GM11168 (cell line): ENCODE measurements around the gene SEMA6A.

Source experiments
- in situ Hi-C: fragments of 300-500 bp; cut with MboI; formaldehyde crosslinking; loops from one replicate; pipeline ENCODE4 v1.12.0; 2022; ENCODE audit warnings: low sequenced_read_pairs; ENCODE audit not compliant: unreplicated experiment

Gene SEMA6A

DNA sequence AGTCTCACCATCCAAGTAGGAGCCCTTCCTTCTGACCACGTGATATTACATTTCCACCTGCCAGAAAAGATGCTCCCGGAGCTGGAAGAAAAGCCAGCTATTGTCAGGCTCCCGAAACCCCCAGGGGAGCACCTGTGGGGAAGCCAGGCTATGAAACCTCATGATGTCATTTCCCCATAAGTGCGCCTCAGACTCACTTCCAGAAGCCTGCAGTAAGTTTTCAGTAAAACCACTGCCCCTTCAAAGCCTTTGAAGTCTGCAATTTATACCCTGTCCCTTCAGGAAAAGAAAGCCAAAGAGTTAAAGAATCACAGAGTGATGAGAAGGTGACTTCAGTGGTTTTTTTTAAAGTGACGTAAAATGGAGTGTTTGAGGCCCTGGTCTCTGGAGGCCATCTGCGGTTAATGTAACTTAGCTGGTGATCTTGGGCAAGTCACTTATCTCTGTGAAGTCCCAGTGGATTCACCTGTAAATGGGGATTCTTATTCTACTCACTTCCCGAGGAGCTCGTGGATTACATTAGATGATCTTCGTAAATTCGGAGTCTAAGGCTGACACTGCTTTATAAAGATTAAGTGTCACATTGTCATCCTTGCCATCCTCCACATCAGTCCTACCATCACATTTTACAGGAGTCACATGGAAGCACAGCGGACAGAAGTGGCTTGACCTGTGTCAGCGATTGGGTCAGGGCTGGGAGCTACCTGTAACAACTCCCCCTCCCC is 2.6 kb upstream of the SEMA6A start:
- in situ Hi-C loops, result no loop called here

DNA sequence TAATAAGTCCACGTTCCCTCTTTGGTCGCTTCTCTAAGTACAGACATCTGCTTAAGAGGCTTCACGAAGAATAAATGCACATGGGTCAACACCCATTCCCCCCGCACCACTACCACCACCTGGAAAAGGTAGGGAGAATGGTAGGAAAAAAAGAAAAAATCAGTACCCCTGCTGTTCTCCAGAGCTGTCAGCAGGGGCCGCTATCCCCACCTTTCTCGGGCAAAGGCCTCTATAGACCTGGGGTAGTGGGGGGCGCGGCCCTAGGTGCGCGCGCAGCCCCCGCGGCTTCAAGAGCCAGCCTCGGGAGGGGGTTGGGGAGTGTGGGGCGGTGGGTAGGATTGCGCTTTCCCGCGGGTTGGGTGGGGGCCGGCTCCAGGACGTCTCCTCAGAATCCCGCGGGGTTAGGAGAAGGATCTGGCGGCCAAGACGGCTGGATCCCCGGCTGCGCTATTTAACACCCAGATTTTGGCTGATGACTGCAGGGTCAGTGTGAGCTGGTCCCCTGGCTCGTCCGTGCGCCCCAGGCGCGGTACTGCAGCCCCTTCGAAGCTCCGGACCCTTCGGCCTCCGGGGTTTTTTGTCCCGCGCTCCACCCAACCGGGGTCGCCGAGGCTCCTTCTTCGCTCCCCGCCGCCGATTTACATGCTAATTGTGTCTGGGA is 1.6 kb upstream of the SEMA6A start:
- in situ Hi-C loops, result no loop called here

DNA sequence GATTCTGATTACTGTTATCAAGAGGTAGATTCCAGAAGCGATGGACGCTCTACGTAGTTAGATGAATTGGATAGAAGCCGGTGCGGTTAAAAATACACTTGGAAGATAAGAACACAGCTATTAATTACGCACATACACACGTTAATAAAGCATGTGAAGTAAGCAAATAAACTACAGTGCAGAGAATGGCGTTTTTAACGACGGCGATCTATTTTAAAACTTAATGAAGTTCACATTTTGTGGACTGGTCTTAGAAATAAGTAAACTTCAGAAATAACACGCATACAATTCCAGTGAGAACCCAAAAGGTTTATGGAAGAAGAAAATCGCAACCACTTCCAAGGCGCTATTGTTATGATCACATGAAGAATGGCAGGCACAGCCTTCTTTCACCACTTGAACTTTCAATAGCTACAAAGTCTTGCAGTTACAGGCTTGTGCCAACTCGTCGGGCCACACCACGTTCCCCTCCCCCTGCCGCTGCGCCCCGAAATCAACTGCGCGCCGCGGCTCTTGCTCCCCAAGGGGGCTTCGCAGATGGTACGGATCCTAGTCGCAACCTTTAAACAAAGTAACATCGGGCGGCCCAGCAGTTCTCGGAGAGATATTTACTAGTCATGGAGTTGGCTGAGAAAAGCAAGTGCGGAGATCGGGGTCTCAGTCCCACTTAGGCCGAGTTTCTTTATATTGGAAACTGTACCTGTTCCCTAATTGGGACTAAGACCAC is 866 bp upstream of the SEMA6A start:
- in situ Hi-C loops, result no loop called here

DNA sequence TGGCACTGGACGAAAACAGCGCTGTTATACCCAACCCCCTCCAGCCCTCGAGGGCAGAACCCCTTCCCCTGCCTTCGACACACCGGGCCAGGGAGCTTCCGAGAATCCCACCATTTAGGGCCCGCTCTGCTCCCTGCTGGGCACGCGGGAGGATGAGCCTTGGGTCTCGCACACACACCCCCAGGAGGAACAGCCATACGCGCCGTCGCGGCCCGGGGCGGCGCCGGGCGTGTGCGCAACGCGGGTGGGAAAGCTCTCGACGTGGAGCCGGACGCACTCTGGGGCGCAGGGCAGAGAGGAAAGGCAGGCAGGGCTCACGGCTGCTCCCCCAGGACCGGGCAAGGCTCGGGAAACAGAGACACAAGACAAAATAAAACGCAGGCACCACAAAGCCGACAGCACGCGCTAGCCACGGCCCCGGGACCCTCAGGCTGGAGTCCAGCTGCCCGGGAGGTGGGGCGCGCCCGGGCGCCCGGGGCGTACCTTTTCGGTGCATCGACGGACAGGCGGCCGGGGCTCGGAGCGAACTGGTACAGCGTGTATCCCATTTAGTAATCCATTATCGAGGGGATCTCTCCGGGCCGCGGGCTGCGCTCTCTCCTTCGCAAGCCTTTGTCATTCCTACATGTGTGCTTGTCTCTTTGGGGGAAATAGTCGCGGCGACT is 789 bp downstream of the SEMA6A start:
- in situ Hi-C loops, result loop anchor here (25.0 kb wide), 1 partner anchor 437 kb away; no protein-coding TSS in a partner anchor

DNA sequence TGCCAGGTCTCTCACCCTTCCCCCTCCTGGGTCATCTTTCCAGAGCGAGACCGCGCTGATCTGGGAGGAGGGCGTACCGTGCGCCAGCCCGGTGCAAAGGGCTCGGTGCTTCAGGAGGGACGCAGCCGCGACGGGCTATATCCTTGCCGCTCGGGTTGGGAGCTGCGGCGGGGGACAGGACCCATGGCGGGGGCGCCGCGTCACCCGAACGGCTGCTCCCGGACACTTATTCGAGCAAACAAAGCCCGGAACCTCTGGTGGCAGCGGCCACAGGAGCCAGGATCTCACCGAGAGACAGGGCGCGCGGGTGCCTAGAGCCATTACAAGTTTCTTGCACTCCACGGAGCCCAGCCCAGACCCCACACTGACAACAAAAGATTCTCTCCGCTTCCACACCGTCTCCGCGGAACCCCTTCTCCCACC is 1.3 kb downstream of the SEMA6A start:
- in situ Hi-C loops, result loop anchor here (25.0 kb wide), 1 partner anchor 436 kb away; no protein-coding TSS in a partner anchor

DNA sequence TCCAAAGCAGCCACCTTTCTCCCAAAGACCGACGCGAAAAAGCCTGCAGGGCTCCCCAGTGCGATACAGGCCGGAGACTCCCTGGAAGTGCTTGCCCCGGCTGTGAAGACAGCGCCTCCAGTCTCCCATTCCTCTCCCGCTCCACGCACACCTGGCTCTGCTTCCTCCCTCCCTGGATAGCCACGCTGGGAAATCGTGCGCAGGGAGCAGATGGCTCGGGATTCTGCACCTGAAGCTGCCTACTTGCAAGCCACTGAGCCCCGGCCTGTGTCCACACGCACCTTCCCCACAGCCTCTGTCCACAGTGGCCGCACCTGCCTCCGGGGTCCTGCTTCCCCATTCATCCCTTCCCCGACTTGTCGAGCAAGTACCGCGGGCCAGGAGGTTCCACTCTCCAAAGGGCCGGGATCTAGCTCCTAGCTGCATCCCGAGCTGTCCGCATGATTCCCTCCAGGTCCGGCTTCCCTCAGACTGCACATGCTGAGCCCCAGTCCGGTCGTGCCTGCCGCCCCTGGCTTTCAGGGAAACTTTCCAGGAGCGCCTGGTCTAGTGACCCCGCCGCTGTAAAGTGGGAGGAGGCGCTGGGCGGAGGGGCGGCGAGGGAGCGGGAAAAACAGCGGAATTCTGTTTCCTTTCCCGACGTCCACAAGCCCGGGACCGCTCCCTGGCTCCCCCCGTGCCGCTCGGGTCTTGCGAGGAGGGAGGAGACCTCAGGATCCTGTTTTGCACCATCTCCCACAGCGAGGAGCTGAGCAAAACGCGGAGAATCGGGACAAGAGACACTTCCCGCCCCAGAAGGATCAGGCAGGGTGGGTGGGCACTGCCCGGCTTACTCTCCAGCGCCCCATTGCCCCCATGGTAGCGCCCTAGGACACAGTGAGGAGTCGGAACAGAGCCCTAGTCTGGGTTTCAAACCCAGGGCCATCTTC is 2.0 kb downstream of the SEMA6A start:
- in situ Hi-C loops, result loop anchor here (25.0 kb wide), 1 partner anchor 435 kb away; no protein-coding TSS in a partner anchor

DNA sequence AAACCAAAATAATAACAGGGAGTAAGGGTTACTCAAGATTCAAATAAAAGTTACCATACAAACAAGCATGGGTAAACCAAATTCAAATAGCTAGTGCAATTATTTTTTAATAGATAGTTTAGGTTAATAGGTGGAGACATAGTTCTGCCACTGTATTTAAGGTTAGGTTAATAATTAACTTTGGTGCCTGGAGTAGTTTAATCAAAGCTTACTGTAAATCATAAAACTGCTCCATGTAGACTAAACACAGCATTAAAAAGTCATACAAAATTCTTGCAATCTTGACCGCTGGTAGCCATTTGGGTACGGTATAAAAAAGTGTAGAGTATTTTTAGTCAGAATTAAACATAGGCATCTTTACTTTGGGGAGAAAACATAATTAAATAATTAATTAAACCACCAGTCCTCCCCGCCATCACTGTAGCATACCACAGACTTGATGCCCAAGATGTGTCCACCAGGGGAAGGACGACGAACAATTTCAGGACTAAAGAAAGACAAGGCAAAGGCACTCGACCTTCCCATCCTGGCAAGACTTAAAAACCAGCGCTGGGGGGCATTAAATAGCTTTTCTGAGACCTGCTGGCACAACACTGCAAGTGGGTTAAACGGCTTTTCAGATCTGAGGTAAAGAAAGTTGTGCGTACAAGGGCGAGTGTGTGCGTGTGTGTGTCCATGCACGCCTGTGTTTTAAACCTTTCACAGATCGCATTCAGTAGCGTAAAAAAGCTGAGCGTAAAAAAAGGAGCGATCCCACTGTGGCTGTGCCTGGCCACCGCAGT is 2.9 kb downstream of the SEMA6A start:
- in situ Hi-C loops, result loop anchor here (25.0 kb wide), 1 partner anchor 434 kb away; no protein-coding TSS in a partner anchor

DNA sequence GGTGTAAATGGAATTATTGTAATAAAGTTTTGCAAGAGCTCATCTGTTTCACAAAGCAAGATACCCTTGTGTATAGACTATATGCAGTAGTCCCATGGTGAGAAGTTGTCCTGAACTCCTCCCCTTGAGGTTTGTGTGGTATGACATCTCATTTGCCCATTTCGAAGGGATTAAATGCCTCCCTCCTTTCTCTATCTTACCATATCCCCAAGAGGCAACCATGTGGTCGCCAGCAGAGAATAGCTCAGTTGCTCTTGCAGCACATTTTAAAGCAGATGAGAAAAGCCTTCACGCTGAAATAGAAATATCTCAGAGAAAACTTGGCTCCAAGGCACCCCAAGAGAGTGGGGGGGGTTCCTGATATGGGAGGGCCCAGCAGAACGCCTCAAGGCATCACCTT is 4.6 kb downstream of the SEMA6A start:
- in situ Hi-C loops, result loop anchor here (10.0 to 25.0 kb wide), 2 partner anchors 375 to 433 kb away; no protein-coding TSS in a partner anchor

DNA sequence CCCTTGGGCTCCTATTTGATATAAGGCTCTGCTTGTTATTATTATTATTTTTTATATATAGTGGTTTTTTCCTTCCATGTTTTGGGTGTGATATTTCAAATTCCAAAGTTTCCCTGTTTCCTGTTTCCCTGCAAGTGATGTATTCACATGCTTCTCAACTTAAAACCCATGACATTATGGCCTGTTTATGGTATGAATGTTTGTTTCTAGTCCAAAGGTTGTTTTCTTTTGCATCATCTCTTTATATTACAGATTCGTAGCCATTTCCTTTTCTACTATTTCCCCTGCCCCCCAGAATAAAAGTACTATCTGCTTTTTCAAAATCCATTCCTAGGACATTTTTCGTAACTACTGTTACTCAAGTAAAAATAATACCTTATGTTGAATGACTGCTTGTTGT is 7.5 kb downstream of the SEMA6A start:
- in situ Hi-C loops, result loop anchor here (10.0 to 25.0 kb wide), 2 partner anchors 378 to 430 kb away; no protein-coding TSS in a partner anchor

DNA sequence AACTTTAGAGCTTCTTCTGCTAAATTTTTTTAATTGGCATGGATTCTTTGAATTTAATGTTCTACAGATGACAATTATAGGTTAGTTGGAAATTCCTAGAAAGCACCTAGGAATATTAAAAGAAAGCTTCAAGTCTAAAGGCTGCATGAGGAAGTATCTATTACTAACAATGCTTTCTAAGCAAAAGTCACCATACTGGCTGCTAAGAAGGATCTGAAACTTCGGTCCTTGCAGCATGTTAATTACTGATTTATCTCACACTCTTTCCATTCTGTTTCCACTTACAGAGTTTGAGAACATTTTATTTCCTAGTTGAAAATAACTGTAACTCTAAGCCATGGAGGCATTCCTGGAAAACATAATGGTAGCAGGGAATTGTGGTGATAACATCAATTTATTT is 8.4 kb downstream of the SEMA6A start:
- in situ Hi-C loops, result loop anchor here (10.0 to 25.0 kb wide), 2 partner anchors 379 to 429 kb away; no protein-coding TSS in a partner anchor

DNA sequence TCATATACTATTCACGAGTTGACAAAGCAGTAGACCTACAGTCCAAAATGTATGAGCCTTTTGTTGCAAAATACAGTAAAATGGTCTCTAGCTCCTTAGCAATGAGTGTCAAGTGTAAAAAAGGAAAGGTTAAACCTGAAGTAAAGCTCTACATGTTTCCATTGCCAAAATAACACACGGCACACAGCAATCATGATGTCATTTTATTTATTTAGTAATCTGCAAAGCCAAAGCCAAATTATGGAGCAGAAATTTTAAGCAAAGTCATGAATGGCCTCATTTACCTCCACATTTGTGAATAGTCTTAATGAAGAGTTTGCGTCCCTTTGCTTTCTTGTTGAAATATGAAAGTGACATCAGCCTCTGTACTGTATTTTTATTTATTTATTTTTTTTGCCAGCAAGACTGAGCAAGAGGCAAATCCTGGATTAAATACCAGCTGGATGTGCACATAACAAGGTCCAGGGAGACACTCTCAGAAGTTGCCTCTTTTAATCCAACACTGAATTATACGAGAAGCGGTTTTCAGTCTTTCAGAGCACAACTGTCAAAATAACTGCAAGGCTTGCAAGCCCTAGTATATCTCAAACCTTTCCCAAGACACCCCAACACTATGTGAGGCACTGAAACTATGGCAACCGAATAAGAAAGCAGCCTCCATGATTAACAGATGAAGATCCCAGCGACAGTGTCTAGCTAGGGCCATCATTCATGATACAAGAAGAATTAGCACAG is 9.7 kb downstream of the SEMA6A start:
- in situ Hi-C loops, result loop anchor here (10.0 to 25.0 kb wide), 2 partner anchors 380 to 428 kb away; no protein-coding TSS in a partner anchor

DNA sequence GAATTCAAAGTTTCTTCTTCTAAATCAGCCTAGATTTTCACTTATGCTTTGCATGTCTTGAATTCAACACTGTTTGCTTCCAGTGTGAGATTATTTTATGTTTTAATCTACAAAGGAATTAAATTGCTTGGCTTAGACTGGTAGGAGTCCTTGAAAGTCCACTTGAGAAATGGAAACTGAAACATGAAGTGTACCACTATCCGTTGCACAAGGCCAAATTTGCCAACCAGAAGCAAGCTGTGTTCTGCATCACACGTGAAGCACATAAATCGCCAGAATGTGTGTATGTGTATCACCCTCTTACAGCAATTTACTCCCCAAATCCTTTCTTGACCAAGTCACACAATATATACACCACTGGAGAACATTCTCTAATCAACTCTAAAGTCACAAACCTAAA is 10.3 kb downstream of the SEMA6A start:
- in situ Hi-C loops, result loop anchor here (10.0 to 25.0 kb wide), 2 partner anchors 380 to 427 kb away; no protein-coding TSS in a partner anchor

DNA sequence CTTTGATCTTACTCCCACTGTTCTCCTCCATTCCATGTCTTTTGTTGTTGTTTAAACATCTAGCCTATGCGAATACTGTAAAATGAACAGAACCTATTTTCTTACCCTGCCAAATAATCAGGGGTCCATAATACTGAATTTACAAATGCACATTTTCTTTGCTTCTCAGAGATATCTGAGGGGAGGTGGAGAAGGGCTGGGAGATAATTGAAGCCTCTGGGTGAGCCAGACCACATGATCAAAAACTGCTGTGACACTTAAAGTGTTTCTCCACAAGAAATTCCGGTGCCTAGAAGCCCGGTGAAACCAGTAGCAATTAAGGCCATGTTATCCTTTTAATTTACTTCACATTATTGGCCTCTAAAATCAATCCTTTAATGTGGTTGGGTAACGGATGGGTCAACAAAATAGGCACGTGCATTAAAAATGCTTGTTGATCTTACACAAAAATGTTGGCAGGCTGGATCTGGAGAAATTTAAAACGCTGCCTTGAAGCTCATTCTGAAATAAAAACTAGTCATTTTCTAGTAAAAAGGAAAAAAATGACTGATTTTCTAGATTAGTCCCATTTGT is 10.8 kb downstream of the SEMA6A start:
- in situ Hi-C loops, result loop anchor here (10.0 to 25.0 kb wide), 2 partner anchors 381 to 427 kb away; no protein-coding TSS in a partner anchor

DNA sequence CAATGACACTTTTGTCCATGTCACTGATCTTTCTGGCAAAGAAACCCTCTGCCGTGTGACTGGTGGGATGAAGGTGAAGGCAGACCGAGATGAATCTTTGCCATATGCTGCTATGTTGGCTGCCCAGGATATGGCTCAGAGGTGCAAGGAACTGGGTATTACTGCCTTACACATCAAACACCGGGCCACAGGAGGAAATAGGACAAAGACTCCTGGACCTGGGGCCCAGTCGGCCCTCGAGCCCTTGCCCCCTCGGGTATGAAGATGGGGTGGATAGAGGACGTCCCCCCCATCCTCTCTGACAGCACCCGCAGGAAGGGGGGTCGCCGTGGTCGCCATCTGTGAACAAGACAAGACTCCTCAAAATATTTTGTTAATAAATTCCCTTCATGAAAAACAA is 12.0 kb downstream of the SEMA6A start:
- in situ Hi-C loops, result loop anchor here (10.0 to 25.0 kb wide), 2 partner anchors 382 to 425 kb away; no protein-coding TSS in a partner anchor

DNA sequence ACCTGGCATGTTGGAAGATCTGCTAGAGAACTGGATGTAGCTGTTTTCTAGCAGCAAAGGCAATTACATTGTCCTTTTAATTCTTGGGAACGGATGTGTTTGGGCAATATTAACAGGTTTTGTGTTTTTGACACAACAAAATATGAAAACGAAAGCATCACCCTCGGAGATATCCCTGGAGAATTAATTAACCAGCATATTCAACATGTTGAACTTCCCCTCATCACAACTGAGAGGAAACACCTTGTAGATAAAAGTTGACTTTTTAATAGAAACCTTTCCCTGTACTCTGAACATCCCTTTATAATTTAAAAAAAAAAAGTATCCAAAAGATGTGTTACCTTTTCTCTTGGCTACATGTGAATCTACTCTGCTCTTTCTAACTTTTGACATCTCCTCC is 13.0 kb downstream of the SEMA6A start:
- in situ Hi-C loops, result loop anchor here (10.0 to 25.0 kb wide), 2 partner anchors 383 to 424 kb away; no protein-coding TSS in a partner anchor

DNA sequence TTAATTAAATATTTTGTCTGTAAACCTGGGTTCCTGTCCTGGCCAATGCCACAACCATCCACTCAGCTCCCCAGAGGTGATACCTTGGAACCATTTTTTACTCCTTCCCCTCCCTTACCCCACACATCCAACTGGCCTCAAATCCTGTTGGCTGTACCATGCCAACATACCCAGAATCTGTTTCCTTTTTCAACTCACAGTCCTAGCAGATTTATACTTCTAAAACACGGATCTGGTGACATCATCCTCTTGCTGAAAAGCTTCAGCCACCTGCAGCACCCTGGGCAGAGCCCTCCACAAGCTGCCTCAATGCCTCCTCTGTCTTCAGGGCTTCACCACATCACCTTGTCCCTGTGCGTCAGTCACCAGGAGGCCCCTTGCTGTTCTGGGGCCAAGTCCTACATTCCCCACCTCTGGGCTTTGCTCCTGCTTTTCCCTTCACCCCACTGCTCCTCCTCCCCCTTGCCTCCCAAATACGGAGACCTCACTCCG is 14.9 kb downstream of the SEMA6A start:
- in situ Hi-C loops, result loop anchor here (10.0 to 25.0 kb wide), 2 partner anchors 385 to 422 kb away; no protein-coding TSS in a partner anchor

DNA sequence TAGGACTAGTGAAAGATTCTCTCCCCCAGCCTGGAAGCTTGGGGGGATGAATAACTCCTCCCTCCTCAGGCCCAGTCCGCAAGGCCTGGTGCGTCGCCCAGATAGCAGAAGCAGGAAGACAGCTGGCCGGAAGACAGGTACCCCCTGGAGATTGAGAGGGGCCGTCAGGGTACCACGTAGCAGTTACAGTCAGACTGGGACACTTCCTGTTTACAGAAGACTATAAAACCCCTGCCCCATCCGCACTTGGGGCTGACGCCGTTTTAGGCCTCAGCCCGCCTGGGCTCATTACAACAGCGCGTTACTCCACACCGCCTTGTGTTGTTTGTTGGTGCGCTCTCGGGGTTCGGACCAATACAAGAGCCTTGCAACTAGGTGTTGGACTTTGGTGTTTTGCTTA is 15.4 kb downstream of the SEMA6A start:
- in situ Hi-C loops, result loop anchor here (25.0 kb wide), 1 partner anchor 422 kb away; no protein-coding TSS in a partner anchor
